Inflammatory macrophage treated with lipopolysaccharide for 1 hour (primary cell): Measurements from ENCODE around the gene VPS11.
"Not testable (repeated sequence)": the region's sequence is repeated elsewhere in the genome, so short reads cannot be mapped to it uniquely, and the experiment has no call there.

Source experiments
- DNase-seq, 2 donors: peaks; one replicate each; pipeline ENCODE4 v3.0.0-alpha.2; 2020 to 2022

VPS11 gene

GRCh38 chr11:119039471-119039870 lies 28.1 kb upstream of the VPS11 start:
- not testable (repeated sequence) for DNase-seq

DNA sequence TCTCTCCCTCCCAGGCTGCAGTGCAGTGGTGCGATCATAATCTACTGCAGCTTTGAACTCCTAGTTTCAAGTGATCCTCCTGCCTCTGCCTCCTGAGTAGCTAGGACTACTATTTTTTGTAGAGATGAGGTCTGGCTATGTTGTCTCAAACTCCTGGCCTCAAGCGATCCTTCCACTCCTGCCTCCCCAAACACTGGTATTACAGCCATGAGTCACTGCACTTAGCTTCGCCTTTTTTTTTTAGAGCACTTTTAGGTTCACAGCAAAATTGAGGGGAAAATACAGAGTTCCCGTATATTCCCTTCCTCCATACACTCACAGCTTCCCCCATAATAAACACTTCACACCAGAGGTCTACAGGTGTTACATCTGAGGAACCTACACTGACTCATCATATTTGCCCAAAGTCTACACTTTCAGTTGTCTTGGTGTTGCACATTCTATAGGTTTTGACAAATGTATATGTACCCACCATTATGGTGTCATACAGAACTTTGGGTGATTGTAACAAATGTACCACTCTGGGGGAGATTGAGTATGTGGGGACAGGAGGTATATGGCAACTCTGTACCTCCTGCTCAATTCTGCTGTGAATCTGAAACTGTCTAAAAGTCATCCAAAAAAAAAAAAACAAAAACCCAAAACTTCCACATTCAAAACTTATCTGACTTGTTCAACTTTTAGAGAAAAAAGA lies 25.6 kb upstream of the VPS11 start:
- DNase-seq: peak in 1 of 2 donors; percentile 52

- DNase-seq: no peak
Measured at GRCh38 chr11:119042927-119043326, 24.7 kb upstream of the VPS11 start.

GRCh38 chr11:119044708-119045107 lies 22.9 kb upstream of the VPS11 start:
- DNase-seq: no peak

DNA sequence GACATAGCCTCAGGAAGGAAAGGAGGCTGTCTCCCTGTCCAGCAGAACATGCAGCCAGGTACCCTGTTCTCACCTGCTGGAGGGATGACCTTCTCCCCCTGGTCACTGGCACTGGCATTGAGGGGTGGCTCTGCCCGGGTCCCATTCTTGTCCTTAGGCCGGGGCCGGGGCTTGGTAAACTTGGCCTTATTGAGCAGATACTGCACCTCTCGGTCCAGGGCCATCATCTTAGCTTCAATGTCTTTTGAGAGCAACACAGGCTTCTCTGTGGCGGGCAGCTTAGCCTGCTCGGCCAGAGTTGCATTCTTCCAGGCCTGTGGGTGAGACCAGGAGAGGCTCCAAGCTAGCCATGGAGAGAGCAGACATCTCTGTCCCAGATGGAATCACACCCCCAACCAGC lies 21.1 kb upstream of the VPS11 start:
- no peak for DNase-seq

DNA sequence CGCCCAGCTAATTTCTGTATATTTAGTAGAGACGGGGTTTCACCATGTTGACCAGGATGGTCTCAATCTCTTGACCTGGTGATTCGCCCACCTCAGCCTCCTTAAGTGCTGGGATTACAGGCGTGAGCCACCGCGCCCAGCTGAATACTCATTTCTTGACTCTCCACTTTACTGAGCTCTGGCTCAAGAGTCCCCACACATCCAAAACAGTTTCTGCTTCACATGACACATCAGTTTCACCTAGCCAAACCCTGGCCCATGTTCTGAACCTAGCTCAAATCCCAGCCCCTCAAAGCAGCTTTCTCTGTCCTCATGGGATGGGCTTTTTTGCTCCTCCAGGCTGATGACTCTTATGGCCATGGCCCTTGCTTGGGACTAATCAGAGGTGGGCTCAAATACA lies 20.4 kb upstream of the VPS11 start:
- no peak for DNase-seq

GRCh38 chr11:119048644-119049043 lies 19.0 kb upstream of the VPS11 start:
- no peak for DNase-seq

GRCh38 chr11:119049081-119049480 lies 18.5 kb upstream of the VPS11 start:
- no peak for DNase-seq

DNA sequence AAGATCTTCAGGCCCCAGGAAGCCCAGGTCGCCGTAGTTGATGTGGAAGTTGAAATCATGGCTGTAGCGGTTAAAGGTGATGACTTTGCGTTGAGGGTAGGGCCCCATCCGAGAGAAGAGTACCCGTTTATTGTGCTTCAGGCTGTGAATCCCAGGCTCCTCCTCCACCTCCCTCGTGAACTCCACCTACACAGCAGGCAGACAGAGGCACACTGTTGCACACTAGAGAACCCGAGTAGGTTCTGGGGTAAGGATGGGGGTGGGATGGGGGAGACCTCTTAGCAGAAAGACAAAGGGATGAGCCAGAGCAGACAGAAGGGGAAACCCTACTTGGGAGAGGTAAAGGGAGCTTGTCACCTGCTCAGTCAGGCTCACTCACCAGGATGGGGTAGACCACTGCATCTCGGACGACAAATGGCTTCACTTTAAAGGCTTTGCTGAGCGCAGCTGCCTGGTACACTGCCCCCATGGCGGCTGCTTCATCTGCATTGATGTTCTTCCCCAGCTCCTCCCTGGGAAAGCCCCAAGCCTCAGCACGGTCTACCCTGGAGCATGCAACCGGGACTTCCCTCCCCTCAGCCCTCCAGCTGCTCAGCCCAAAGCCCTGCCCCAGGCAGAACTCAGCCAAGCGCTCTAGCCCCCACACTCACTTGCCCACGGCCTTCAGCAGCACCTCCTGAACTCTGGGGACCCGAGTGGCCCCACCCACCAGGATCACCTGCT lies 16.0 kb upstream of the VPS11 start:
- DNase-seq: no peak

GRCh38 chr11:119052163-119052814 lies 15.3 kb upstream of the VPS11 start:
- DNase-seq: no peak

- no peak for DNase-seq
Measured at GRCh38 chr11:119054418-119054817, 13.2 kb upstream of the VPS11 start.

DNA sequence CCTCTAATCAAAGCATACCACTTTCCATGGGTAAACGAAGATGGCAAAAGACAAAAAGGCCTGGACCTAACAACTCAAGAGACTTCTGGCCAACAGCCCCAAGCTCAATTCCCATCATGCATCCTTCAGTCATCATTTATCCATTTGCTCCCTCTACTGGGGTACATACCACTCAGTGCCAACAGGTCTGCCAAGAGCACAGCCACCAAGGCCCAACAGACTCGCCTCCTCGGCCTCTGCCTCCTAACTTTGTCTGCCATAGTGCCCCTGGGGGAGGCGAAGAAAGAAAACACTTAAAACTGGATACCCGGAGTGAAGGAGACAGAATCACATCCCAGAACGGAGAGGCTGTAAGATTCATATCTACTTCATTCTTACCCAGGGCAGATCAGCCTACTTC lies 11.7 kb upstream of the VPS11 start:
- peak in 1 of 2 donors; percentile 27 for DNase-seq

- DNase-seq: no peak
Measured at GRCh38 chr11:119056421-119056999, 11.1 kb upstream of the VPS11 start.

- DNase-seq: peak; percentile 97 to 98
Measured at GRCh38 chr11:119057000-119057769, 10.4 kb upstream of the VPS11 start, which contains the start of gene HYOU1. Gene HYOU1, minus strand, starts transcription at chr11:119057205. Its CDS starts 1,045 bp downstream, at chr11:119056160.

- DNase-seq: not testable (repeated sequence)
Measured at GRCh38 chr11:119059128-119059527, 8.5 kb upstream of the VPS11 start.

DNA sequence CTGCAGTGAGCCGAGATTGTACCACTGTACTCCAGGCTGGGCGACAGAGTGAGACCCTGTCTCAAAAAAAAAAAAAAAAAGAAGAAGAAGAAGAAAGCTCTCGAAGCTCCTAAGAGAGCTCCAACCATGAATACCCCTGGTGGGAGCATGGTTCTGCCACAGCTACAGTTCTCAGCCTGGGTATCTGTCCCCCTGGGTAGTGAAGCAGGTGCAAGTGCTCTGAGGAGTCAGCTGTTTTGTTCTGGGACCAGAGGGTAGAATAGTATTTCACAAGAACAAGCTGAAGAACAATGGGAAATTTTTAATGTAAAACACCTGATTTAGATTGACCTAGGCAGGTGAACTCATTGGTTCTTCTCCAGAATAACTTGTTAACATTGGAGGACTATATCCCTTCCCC lies 6.4 kb upstream of the VPS11 start:
- no peak for DNase-seq

GRCh38 chr11:119062779-119063178 lies 4.8 kb upstream of the VPS11 start:
- DNase-seq: no peak

DNA sequence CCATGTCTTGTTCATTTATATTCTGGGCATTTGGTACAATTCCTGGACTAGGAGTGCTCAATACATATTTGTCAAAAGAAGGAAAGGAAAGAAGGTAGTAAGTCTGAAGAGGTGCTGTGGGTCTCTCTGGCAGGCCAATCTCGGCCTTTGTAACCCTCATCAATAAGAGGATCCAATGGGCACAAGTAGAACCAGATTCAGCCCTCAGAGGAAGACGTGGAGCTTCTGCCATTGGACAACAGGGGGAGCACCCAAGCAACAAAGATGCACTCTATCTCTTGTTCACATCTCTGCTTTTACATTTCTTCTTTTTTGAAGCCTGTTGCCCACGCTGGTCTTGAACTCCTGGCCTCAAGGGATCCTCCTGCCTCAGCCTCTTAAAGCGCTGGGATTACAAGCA lies 2.2 kb upstream of the VPS11 start:
- DNase-seq: peak in 1 of 2 donors; percentile 60

DNA sequence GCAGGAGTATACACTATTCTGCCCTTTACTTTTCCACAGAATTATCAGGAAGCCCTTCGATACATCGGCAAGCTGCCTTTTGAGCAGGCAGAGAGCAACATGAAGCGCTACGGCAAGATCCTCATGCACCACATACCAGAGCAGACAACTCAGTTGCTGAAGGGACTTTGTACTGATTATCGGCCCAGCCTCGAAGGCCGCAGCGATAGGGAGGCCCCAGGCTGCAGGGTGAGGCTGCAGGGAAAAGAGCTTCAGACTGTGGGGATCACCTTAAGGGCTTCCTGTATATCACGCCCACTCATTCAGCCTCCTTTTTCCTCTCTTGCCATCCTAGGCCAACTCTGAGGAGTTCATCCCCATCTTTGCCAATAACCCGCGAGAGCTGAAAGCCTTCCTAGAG lies 10.2 kb downstream of the VPS11 start:
- DNase-seq: no peak

DNA sequence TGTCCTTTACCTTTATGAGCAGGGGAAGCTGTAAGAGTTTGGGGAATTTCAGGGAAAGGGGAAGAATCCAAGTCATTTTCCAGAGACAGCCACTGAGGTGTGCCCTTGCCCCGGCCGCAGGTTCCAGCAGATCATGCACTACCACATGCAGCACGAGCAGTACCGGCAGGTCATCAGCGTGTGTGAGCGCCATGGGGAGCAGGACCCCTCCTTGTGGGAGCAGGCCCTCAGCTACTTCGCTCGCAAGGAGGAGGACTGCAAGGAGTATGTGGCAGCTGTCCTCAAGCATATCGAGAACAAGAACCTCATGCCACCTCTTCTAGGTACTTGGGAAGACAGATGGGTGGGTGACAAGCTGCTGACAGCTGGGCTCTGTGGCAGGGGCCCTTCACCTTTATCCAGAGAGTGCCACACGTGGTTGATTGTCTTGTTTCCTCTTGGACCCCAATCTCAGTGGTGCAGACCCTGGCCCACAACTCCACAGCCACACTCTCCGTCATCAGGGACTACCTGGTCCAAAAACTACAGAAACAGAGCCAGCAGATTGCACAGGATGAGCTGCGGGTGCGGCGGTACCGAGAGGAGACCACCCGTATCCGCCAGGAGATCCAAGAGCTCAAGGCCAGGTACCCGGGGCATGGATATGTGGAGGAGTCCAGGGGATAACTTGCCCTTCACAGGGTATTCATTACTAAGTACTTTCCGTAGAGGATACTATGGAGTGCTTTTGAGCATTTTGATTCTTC lies 11.2 kb downstream of the VPS11 start:
- DNase-seq: no peak

GRCh38 chr11:119081682-119082260 lies 14.2 kb downstream of the VPS11 start:
- peak; percentile 55 to 77 for DNase-seq
